Superior temporal gyrus (tissue), 1 donor: Measurements from ENCODE around the gene CACNB2.

Experiments
- DNase-seq: peaks from one replicate; pipeline ENCODE4 v3.0.0-alpha.2; 2016; ENCODE audit errors: extremely low spot score

Gene CACNB2

DNA sequence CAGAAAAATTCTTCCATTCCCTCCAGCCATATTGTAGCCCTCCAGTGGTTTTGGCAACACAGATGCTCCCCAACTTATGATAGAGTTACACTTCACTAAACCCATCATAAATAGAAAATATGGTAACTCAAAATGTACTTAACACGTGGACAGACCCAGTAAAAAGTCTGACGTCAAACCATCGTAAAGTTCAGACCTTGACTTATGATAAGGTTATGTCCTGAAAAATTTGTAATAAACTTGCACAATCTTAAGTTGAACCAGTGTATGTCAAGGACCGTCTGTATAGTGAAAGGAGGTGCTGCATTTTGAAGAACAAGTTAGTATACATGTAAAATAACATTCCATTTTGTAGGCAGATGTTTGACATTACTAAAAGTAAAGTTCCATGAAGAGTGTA, 368.4 kb downstream of the CACNB2 start:
- DNase-seq: no peak

DNA sequence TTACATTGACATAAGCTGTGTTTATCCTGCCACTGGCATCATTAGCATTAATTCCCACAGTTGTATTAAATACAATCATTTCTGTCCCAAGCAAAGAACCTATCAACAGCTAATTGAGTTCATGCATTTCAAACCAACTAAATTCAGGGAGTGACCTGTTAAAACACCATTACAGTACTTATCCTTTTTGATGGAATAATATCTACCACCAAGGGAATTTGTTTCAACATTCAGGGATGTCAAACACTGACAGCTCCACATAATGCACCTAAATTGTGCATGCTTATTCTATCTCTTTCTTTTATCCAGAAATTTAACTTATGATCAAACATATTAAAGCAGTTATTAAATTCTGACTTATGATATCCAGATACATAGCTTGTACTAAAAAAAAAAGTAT, 374.3 kb downstream of the CACNB2 start:
- no peak for DNase-seq

DNA sequence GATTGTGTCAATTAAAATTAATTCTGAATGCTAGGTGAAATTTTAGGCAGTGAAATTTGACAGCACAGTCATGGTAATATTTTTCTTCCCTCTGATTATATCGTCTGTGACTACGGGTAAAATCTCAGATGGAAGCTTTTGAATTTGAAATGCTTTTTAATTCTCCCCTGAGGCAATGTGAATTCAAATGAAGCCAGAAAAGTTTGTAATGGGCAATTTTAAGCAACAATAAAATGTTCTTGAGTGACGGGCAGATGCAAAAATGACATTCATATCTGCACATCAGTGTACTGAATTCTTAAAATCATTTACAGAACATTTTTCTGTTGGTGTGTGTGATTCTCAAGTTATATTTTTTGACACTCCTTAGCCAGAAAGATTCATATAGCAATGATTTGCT, 376.6 kb downstream of the CACNB2 start:
- DNase-seq: no peak

DNA sequence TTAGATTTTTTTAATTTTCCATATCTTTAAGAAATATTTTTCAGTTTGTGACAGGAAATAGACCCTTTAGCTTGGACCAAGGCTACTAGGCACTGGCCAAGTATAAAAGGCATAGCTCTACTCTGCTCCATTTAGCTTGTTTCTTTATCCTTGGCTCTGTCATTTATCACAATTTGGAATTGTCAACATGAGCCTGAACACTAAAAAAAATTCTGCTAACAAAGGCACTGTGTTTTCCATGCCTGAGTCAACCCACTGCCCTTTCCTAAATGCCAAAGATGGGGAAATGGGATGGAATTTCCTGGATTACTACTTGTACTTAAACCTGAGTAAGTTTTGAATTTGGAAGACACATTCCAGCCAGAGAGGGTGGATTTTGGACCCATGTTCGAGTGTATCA, 382.8 kb downstream of the CACNB2 start:
- no peak for DNase-seq

DNA sequence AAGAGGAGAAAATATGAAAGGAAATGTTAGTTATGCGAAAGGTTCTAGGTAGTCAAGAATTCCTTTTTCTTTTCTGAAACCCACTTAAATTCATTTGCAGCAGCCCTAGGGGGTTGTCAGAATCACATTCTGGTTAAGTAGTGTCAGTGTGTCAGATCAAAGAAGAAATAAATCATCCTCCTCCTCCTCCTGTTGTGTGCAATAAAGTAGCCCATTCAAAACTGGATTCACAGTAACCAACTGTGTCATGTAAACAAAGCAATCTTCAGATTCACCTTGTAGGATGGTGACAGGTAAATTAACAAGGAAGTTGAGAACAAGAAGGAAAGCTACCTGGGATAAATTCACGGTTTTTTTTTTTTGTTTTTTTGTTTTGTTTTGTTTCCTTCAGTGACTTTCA, 383.6 kb downstream of the CACNB2 start:
- DNase-seq: no peak

DNA sequence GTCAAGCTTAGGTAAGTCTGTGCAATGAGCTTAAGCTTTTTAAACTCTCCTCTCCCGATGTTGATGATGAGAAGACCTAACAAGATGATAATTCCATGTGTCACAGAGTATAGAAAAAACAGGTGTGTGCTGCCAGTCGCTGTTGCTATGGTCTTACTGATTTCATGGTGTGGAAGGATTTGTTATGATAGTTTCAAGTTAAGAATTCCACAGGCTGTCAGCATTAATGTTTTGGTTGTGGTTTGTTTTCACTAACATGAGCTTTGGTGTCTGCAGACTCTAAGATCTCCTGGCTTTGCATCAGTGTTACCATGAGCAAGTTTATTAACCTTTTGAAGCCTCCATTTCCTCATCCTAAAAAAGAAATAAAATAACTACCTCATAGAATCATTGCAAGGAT, 387.5 kb downstream of the CACNB2 start:
- no peak for DNase-seq

DNA sequence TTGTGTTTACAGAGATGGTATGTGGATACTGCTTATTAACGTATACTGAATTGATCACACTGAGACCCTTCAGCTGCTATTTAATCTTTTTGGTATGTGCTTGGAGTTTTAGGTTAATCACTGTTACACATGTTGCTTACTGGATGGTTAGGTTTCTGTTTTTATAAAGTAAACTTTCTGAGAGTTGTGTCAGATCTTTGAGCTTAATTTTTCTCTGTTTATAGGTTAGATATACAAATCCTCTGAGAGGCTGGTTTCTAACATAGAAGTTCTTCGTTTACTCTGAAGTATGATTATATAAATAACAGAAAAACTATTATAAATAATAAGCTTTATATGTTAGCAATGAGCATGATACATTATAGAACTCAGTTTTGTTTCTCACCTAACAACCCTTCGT, 388.1 kb downstream of the CACNB2 start:
- no peak for DNase-seq

DNA sequence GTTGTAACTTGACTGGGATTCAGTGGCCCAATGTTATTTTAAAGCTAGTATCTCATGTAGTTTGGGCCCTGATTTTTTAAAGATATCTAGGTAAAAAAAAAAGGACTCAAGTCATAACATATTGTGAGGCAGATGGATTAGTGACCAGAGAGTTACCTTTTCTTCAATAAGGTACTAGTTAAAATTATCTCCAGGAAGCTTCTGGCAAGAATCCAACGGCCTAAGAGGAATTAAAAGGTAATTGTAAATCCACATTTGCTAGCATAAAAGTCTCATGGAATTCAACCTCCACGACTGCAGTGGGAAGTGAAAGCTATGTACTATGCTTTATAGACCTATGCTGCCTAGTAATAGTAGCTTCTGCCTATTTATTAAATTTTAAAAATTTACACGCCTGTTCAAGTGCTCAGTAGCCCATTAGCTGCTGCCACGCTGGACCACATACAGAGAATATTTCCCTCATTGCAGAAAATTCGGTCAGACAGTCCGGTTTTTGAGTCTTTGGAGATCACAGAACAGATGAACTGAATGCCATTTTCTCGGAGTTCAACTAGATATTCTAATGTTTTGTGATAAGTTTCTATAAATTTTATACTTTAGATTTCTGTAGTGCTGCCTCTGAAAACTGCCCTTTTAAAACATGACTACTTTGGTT, 392.8 kb downstream of the CACNB2 start:
- no peak for DNase-seq

DNA sequence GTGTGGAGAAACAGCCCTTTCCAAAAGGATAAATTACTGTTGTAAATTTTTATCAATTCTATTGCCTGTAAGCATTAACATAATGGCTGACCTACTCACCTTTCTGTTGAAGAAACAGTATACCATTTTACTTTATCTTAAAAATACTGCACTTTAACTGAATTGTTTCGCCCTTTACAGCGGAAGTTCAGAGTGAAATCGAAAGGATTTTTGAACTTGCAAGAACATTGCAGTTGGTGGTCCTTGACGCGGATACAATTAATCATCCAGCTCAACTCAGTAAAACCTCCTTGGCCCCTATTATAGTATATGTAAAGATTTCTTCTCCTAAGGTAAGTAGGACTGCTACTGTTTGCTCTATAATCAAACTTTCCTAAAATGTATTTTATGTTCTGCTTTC, 393.7 kb downstream of the CACNB2 start:
- no peak for DNase-seq

DNA sequence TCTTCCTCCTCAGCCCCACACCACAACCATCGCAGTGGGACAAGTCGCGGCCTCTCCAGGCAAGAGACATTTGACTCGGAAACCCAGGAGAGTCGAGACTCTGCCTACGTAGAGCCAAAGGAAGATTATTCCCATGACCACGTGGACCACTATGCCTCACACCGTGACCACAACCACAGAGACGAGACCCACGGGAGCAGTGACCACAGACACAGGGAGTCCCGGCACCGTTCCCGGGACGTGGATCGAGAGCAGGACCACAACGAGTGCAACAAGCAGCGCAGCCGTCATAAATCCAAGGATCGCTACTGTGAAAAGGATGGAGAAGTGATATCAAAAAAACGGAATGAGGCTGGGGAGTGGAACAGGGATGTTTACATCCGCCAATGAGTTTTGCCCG, 399.1 kb downstream of the CACNB2 start:
- no peak for DNase-seq

DNA sequence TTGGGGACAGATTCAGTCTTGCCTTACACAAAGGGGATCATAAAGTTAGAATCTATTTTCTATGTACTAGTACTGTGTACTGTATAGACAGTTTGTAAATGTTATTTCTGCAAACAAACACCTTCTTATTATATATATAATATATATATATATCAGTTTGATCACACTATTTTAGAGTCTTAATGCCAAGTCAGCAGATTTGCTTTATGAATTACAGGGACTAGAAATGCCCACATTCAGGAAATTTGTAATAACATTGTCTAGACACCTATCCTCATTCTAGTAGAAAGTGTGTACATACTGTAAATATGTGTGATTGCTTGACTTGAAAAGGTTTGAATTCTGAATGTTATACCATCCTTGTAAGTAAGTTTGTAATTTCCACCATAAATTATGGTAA, 400.0 kb downstream of the CACNB2 start:
- no peak for DNase-seq

DNA sequence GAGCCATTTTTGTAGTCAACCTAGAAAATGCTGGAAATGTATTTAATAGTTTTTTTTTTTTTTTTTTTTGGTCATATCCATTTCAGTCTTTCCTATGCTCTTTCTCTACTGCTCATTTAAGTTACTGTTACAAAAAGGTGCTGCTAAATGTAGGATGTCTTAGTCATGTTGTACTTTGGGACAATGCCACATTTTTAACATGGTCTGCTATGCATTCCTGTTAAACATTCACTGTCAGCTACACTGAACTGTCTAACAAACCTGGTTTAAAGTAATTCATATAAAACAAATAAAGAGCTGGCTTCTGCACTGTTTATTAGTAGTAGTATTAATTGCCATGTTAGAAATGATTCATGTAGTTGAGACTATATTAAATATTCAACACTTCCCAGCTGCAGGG, 402.6 kb downstream of the CACNB2 start:
- peak; percentile 49 for DNase-seq

DNA sequence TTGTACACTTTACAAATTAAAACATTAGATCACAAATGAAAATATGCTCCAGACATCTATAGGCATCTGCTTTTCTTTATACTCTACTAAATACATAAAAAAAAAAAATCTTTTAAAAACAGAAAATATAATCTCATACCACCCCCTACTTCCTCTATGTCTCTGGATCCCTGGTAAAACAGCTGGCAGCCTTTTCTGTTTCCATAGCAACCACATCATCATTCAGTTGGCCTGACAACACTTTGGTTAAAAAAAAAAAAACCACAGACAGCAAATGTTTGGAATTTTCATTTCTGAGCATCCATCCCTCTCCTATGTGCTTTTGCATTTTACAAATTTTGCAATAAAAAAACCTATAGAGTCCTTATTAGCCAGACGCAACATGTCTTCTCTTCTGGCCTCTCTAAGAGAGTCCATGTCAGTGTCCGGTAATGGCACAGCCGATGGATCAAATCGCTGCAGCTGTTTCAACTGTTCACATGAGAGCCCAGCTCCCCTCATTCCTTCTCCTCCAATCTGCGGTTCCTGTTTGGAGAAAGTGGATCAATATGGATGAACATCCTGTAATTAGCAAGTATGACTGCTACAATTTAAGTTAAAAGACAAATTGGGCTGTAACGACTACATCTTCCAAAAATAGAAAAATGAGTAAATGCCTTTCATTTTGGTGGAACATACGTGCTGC, 405.5 kb downstream of the CACNB2 start:
- DNase-seq: peak; percentile 70

DNA sequence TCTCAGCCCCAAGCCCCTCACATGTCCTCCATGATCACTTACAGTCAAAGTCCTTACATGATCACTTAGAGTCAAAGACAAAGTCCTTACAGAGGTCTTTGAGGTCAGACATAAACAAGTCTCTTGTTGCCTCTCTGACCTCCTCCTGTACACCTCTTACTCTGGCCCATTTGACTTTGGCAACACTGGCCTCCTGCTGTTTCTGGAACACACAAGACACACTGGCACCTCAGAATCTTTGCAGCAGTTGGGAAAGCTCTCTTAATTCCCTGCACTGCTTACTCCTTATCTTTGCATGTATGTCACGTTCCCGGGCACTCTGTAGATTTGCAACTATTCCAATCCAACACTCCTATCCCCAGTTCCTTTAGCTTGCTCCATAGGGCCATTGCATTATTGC, 408.9 kb downstream of the CACNB2 start:
- DNase-seq: peak; percentile 6

DNA sequence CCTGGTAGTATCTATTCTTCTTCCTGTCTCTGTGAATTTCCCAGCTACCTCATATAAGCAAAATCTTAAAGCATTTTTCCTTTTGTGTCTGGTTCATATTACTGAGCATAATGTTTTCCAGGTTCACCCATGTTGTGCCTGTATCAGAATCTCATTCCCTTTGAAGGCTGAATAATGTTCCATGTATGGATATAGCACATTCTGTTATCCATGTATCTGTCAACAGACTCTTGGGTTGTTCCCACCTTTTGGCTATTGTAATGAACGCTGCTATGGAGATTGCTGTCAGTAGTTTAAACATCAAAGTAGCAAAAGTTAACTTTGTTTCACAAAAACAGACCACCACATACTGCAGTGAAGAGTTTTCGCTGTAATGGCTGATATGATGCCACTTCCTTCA, 411.2 kb downstream of the CACNB2 start:
- DNase-seq: no peak

DNA sequence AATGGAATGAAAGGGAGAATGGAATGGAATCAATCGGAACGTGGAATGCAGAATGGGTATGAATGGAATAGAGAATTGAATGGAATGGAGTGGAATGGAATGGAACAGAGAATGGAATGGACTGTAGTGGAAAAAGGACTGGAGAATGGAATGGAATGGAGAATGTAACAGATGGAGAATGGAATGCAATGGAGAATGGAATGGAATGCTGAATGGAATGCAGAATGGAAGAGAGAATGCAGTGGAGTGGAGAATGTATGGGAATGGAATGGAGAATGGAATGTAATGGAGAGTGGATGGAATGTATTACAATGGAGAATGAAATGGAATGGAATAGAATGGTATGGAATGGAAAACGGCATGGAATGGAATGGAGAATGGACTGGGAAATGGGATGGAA, 414.3 kb downstream of the CACNB2 start:
- DNase-seq: no peak

DNA sequence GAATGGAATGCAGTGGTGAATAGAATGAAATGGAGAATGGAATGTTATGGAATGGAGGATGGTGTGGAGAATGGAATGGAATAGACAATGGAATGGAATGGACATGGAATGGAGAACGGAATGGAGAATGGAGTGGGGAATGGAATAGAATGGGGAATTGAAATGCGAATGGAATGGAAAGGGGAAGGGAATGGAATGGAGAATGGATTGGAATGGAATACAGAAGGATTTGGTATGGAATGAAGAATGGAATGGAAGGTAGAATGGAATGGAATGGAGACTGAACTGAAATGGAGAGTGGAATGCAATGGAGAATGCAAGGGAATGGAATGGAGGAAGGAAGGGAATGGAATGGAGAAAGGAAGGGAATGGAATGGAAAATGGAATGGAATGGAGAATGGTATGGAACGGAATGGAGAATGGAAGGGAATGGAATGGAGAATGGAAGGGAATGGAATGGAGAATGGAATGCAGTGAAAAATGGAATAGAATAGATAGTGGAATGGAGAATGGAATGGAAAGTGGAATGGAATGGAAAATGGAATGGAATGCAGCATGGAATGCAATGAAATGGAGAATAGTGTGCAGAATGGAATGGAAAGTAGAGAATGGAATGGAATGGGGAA, 416.4 kb downstream of the CACNB2 start:
- DNase-seq: no peak

DNA sequence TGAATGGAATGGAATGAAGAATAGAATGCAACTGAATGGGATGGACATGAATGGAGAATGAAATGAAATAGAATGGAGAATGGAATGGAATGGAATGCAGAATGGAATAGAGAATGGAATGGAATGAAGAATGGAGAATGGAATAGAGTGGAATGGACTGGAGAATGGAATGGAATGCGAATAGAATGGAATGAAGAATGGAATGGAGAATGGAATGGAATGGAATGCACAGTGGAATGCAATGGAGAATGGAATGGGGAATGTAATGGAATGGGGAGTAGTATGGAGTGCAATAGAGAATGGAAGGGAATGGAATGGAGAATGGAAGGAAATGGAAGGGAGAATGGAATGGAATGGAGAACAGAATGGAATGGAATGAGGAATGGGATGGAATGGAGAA, 417.7 kb downstream of the CACNB2 start:
- no peak for DNase-seq

DNA sequence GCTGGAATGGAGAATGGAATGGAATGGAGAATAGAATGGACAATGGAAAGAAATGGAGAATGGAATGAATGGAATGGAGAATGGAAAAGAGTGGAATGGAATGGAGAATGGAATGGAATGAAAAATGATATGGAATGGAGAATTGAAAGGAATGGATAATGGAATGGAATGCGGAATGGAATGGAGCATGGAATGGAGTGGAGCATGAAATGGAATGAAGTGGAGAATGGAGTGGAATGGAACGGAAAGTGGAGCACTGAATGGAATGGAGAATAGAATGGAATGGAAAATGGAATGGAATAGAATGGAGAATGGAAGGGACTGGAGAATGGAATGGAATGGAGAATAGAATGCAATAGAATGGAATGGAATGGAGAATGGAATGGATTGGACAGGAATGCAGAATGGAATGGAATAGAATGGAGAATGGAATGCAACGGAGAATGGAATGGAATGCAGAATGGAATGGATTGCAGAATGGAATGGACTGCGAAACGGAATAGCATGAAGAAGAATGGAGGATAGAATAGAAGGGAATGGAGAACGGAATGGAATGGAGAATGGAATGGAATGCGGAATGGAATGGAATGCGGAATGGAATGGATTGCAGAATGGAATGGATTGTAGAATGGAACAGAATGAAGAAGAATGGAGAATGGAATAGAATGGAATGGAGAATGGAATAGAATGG, 421.8 kb downstream of the CACNB2 start:
- DNase-seq: no peak

DNA sequence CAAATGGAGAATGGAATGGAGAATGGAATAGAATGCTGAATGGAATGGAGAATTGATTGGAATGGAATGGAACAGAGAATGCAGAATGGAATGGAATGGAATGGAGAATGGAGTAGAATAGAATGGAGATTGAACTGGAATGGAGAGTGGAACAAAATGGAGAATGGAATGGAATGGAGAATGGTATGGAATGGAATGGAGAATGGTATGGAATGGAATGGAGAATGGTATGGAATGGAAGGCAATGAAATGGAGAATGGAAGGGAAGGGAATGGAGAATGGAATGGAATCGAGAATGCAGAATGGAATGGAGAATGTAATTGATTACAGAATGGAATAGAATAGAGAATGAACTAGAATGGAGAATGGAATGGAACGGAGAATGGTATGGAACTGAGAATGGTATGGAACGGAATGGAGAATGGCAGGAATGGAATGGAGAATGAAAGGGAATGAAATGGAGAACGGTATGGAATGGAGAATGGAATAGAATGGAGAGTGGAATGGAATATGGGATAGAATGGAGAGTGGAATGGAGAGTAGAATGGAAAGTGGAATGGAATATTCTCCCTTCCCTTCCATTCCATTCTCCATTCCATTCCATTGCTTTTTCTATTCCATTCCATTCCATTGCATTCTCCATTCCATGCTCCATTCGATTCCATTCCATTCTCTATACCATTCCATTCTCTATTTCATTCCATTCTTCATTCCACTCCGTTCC, 422.9 kb downstream of the CACNB2 start:
- no peak for DNase-seq

DNA sequence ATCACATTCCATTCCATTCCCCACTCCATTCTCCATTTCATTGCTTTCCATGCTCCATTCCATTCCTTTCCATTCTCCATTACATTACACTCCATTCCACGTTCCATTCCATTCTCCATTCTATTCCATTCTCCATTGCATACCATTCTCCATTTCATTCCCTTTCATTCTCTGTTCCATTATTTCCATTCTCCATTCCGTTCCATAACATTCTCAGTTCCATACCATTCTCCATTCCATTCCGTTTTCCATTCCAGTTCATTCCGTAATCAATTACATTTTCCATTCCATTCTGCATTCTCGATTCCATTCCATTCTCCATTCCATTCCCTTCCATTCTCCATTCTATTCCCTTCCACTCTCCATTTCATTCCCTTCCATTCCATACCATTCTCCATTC, 424.8 kb downstream of the CACNB2 start:
- no peak for DNase-seq

DNA sequence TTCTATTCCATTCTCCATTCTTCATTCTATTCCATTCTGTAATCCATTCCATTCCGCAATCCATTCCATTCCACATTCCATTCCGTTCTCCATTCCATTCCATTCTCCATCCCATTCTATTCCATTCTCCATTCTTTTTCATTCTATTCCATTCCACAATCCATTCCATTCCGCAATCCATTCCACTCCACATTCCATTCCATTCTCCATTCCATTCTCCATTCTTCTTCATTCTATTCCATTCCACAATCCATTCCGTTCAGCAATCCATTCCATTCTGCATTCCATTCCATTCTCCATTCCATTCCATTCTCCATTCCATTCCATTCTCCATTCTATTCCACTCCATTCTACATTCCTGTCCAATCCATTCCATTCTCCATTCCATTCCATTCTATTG, 426.0 kb downstream of the CACNB2 start:
- no peak for DNase-seq
